Activated T-helper 1 cell treated with Interleukin-2 at 50 U/mL for 16 hours (primary cell): ENCODE measurements around the gene CD55.

Source experiments
- DNase-seq: peaks from one replicate; pipeline ENCODE4 v3.0.0-alpha.2; 2020; ENCODE audit warnings: low read depth

CD55 gene

DNA sequence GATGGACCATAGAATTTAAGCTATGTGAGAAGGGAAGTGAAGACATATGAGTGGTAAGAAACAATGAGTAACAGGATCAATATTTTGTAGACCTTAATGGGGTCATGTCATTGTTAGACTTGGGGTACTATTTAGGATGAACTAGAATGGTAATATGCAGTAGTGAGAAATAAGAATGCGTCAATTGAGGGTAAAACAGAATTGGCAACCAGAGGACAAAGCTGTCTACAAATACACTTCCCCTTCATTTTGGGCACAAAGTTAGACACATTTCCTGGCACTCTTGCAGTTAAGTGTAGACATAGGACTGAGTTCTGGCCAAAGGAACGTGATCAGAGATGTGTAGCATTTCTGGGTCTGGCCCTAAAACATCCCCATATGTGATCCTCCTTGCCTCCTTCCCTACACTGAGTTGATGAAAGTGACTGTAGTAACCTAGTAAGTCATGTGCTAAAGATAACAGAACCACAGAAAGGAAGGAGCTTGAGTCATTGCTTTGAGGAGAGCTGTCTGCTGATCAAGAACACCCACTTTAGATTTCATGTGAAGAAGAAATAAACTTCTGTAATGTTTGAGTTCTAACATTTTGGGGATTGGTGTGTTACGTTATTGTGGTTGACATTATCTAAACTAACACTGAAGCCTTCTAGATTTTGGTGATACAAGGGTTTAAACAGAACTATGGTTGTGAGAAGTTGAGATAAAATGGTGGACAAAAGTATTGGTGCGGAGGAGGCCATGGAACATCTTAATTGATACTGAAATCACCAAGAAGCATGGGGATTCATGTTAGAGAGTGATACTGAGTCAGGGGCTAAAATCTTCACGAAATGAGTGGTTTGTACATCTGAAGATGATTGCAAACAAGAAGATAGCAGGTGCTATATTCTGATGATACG lies 41.7 kb downstream of the CD55 start:
- no peak for DNase-seq

DNA sequence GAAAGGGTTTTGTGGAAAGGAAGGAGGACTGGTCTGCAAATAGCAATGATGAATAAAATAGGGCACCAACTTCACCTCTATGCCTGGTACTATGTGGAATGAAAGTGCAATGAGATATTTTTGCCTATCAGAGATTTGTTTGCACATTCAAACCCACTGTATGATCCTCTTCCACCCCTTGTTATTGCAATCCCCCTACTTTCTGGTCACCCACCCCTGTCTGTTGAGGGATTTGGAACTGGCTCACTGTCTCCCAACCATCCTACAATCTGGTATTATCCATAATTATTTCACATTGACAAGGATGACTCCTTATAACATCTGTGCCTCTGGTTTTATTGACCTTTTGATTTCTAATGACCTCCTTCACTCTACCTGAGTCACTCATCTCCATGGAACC lies 42.4 kb downstream of the CD55 start:
- DNase-seq, result no peak

GRCh38 chr1:207364614-207365013 lies 43.1 kb downstream of the CD55 start:
- no peak for DNase-seq

- no peak for DNase-seq
Observed at GRCh38 chr1:207365063-207365462, 43.6 kb downstream of the CD55 start.

DNA sequence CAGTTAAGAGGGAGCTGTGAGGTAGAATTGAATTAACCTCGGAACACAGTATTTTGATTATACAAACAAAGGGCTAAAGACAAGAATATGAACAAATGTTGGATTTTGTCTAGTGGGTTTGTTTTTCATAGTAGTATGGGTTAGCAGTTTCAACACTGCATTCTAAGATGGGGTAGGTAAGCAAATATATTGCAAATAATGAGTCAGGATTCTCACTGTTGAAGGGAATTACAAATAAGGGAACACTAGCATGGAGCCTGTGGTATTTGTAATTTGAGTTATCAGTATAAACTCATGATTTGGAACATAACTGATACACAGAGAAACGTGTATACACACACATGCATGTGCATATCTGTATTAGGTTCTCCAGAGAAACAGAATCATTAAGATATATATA lies 44.5 kb downstream of the CD55 start:
- DNase-seq, result no peak

DNA sequence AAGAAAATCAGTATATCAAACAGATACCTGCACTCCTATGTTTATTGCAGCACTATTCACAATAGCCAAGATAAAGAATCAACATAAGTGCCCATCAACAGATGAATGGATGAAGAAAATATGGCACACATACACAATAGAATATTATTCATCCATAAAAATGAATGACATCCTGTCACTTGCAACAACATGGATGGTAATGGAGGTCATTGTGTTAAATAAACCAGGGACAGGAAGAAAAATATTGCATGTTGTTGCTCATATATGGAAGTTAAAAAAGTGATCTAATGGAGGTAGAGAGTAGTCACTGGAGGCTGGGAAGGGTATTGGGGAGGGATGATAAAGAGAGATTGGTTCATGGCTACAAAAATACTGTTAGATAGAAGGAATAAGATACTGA lies 67.2 kb downstream of the CD55 start:
- no peak for DNase-seq

DNA sequence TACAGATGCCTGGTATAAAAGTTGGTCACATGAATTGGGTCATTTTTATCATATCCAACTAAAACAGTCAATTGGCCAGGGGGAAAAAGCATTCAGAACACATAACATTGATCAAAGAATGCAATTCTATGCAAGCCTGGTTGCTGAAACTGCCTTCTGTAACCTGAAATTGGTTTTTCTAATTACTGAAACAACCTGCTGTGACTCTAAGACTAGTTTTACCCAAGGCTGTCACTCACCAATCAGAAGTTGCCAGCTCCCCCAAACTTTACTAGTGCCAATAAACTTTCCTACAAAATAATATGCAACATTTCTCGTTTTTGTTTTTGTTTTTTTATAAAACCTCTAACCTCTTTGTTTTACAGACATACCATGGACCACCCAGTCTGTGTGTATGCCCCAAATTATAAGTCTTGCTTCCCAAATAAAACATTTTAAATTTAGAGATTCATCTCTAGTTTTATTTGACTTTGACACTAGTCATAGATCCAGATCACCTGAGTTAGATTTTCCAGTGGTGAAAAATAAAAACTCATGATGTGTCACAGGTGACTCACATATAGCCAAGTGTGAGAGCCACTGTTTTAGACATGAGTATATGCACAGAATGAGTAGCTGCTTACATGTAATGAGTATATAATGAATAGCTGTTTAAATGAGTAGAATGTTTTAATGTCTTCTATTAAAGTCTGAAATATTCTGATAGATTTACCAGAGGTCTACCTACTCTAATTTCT lies 68.4 kb downstream of the CD55 start:
- DNase-seq, result no peak

DNA sequence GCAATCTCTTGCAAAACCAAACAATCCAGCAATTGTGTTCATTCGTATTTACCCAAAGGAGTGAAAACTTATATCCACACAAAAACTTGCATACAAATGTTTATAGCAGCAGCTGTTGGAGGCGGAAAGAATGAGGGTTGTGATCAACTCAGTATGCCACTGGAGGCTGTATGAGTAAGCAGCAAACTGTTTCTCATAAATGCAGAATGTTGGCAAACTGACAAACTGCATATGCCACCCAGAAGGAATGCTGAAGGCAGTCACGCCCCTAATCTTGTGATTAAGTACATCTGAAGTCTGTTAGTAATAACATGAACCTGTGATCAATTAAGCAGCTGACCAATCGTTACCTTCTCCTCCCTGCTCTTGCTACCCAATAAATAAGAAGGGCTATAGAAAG lies 72.1 kb downstream of the CD55 start:
- no peak for DNase-seq

- DNase-seq, result no peak
Observed at GRCh38 chr1:207396168-207396746, 74.8 kb downstream of the CD55 start.

DNA sequence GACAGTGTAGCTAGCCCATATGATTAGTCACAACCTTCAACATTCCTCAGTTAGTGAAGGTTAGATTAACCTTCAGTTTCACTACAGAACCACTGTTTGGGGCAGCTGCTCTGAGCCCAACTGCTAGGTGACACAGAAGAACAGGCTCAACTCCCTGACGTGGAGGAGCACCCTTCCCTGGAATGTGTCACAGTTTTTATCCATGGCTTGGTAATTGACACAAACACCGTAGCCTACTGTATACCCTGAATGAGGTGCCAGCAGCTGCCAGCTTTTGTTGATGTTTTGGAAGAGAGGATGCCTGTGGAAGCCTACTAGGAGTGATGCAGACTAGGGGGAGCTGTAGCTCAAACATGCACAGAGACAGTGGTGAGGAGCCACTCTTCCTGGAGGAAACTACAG lies 76.0 kb downstream of the CD55 start:
- DNase-seq, result no peak

- DNase-seq, result no peak
Observed at GRCh38 chr1:207398986-207399385, 77.5 kb downstream of the CD55 start.

DNA sequence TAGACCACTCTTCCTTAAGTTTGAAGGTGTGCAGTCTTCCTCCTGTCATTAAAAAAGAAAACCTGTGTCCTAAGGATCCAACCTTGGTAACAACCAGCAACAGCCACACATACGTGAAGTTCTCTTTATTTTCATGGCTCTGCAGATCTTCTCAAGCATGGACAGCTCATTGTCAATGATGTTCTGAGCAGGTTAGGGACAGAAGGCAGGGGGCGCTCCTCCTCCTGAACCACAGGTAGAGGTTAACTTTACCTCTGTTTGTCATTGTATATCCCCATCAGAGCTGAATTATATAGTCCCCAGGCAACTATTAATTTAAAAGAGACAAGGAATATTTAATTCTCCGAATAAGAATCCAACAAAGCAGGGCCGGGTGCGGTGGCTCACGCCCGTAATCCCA lies 80.1 kb downstream of the CD55 start:
- DNase-seq, result no peak

DNA sequence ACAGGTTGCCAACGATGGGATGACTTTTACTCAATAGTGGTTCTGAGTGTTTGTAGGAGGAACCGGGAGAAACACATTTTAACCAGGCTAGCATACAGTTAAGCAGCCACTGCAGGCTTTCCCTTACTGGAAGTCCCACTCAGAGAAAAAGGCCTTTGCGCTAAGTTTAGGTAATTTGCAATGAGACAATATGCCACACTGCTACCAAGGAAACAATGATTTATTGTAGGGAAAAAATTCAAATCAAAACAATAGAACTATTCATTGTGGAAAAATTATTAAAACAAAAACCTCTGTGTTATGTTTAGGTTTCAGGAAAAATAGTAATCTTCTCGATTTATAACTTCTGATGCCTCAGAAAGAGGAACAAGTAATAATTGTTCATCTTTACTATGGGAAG lies 81.3 kb downstream of the CD55 start:
- DNase-seq, result no peak

GRCh38 chr1:207404849-207405525 lies 83.5 kb downstream of the CD55 start:
- no peak for DNase-seq

GRCh38 chr1:207405814-207406213 lies 84.3 kb downstream of the CD55 start:
- no peak for DNase-seq

DNA sequence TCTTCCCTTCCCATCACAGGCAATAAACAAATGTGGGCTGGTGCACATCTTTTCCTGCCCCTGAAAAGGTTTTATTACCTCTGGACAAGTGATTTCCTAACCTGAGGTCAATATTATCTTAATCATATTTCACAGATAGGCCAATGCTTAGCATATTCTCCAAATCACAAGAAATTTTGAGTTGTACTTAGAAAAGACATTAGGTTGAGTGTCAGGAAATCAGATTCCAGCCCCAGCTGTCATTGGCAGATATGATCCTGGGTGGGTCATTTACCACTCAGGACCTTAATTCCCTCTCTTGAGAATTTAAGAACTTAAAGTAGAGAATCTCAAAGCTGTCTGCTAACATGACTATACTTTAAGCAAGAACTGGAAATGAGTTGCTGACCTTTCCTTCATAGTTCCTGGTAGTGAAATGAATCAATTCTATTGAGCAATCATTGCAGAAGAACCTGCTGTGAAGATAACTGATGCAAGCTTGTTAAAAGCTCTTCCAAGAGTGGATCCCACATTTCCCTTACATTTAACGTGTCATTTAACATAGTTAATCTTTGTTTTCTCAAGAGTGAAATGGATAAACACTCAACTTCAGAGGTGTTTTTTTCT lies 86.3 kb downstream of the CD55 start:
- no peak for DNase-seq
